ENCODE measurements around the gene SUSD1.

SUSD1 gene

DNA sequence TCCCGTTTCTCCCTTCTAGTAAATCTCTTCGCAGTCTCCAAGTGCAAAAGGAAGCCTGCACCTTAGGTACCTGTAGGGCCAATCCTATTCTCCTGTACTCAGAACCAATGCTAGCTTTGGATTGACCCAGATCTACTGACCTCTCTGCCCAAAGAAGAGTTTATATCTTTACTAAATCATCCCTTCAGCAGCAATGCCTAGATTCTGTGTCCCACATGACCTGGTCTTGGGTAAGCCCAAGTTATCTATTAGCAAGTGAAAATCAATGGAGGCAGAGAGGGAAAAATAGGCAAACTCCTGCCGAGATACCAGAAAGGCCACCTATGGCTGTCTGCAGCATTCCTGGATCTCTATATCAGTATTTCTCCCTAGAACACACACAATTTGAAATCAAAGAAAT lies 60.0 kb downstream of the SUSD1 start:
- TF ChIP-seq SIN3A (IDR thresholded peaks at IDR 0.05; ENCODE audit: borderline replicate concordance, insufficient read depth, low read length) (no peak), POLR2AphosphoS5 (IDR thresholded peaks at IDR 0.05; ENCODE audit: low read depth, low read length) (no peak), TAF1 (IDR thresholded peaks at IDR 0.05; ENCODE audit: borderline replicate concordance, insufficient read depth, low read length) (no peak), FOXP2 (optimal IDR thresholded peaks at IDR 0.05; ENCODE audit: borderline replicate concordance, extremely low read depth, extremely low read length, insufficient read depth) (no peak)
- TF ChIP-seq, protein P1, sequence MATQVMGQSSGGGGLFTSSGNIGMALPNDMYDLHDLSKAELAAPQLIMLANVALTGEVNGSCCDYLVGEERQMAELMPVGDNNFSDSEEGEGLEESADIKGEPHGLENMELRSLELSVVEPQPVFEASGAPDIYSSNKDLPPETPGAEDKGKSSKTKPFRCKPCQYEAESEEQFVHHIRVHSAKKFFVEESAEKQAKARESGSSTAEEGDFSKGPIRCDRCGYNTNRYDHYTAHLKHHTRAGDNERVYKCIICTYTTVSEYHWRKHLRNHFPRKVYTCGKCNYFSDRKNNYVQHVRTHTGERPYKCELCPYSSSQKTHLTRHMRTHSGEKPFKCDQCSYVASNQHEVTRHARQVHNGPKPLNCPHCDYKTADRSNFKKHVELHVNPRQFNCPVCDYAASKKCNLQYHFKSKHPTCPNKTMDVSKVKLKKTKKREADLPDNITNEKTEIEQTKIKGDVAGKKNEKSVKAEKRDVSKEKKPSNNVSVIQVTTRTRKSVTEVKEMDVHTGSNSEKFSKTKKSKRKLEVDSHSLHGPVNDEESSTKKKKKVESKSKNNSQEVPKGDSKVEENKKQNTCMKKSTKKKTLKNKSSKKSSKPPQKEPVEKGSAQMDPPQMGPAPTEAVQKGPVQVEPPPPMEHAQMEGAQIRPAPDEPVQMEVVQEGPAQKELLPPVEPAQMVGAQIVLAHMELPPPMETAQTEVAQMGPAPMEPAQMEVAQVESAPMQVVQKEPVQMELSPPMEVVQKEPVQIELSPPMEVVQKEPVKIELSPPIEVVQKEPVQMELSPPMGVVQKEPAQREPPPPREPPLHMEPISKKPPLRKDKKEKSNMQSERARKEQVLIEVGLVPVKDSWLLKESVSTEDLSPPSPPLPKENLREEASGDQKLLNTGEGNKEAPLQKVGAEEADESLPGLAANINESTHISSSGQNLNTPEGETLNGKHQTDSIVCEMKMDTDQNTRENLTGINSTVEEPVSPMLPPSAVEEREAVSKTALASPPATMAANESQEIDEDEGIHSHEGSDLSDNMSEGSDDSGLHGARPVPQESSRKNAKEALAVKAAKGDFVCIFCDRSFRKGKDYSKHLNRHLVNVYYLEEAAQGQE (IDR thresholded peaks at IDR 0.05; ENCODE audit: insufficient read depth in 1 of 2, low read depth in 2 of 2, low read length in 2 of 2) = no peak

DNA sequence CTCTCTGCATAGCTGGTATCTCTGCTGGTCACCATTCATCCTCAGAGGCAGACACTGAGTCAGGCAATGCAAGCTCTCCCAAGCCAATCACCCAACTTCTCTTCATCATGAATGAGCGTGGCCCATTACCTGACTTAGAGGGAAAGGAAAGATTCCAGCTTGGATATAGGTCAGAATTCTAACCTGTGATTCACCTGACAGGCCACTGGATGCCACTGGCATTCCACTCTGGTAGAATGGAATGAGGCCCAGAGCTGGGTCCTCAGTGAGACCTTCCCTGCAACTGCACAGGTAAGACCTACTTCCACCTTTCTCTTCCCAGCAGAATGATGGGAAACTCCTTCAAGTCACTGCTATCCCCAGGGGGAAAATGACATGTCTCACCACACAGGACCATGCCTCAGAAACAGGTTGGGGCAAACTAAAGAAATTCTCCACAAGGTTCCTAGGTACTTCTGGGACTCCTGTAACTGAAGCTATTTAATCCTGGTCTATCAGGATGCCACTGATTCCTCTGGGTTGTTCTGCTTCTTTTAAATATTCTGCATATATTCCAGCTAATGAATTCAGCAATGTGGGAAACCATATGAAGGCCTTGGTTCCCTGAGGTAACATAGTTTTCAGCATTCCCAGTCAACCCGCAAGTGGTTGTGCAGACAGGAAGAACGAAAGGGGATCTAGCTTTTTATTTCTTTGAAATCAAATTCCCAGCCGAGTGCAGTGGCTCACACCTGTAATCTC lies 62.0 kb downstream of the SUSD1 start:
- TF ChIP-seq TAF1 (IDR thresholded peaks at IDR 0.05; ENCODE audit: borderline replicate concordance, insufficient read depth, low read length) (no peak), POLR2AphosphoS5 (IDR thresholded peaks at IDR 0.05; ENCODE audit: low read depth, low read length) (no peak), FOXP2 (optimal IDR thresholded peaks at IDR 0.05; ENCODE audit: borderline replicate concordance, extremely low read depth, extremely low read length, insufficient read depth) (no peak), SIN3A (IDR thresholded peaks at IDR 0.05; ENCODE audit: borderline replicate concordance, insufficient read depth, low read length) (no peak)
- TF ChIP-seq, protein P1 (IDR thresholded peaks at IDR 0.05; ENCODE audit: insufficient read depth in 1 of 2, low read depth in 2 of 2, low read length in 2 of 2) = no peak

DNA sequence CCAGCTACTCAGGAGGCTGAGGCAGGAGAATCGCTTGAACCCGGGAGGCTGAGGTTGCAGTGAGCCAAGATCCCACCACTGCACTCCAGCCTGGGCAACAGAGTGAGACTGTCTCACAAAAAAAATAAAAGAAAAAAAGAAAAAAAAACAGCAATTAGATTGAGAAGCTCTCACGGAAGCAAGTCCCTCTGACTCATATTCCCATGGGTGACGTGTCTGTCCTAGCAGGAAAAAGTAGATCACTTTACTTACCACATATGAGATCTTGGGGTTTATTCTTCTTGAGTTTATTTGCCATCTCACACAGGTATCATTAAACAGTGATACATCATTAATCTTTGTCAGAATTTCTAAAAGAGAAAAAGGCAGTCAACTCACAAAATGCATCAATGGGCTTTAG lies 62.6 kb downstream of the SUSD1 start:
- TF ChIP-seq POLR2AphosphoS5 (IDR thresholded peaks at IDR 0.05; ENCODE audit: low read depth, low read length) (no peak), SIN3A (IDR thresholded peaks at IDR 0.05; ENCODE audit: borderline replicate concordance, insufficient read depth, low read length) (no peak), TAF1 (IDR thresholded peaks at IDR 0.05; ENCODE audit: borderline replicate concordance, insufficient read depth, low read length) (no peak), FOXP2 (optimal IDR thresholded peaks at IDR 0.05; ENCODE audit: borderline replicate concordance, extremely low read depth, extremely low read length, insufficient read depth) (no peak)
- TF ChIP-seq, protein P1 (IDR thresholded peaks at IDR 0.05; ENCODE audit: insufficient read depth in 1 of 2, low read depth in 2 of 2, low read length in 2 of 2) = no peak

DNA sequence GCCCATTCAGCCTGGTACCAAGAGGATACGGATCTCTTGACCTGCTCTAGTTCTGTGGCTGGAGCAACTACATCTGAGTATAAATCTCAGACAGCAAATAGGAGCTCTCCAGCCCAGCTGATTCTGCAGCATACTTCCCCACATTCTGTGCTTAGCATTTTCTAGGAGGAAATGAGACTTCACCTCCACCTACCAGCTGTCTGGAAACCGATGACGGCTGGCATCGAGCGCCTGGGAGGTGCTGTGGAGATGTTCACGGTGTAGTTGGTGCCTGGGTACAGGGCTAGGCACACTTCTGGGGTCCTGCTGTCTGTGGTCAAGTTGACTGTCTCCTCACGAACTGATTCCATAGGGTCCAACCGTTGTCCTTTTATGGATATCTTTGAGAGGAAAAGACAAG lies 63.6 kb downstream of the SUSD1 start:
- TF ChIP-seq FOXP2 (optimal IDR thresholded peaks at IDR 0.05; ENCODE audit: borderline replicate concordance, extremely low read depth, extremely low read length, insufficient read depth) = no peak

DNA sequence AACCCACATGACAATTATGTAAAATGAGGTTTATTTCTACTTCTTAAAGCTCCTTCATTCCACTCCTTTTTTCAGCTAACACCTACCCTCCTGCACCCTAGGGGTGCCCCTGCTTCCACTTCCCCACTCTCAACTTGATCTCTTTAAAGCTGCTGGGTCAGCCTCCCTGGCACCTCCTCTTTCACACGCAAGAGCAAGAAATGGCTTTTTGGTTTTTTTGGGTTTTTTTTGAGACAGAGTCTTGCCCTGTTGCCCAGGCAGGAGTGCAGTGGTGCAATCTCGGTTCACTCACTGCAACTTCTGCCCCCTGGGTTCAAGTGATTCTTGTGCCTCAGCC lies 64.4 kb downstream of the SUSD1 start:
- TF ChIP-seq POLR2AphosphoS5 (IDR thresholded peaks at IDR 0.05; ENCODE audit: low read depth, low read length) (no peak), FOXP2 (optimal IDR thresholded peaks at IDR 0.05; ENCODE audit: borderline replicate concordance, extremely low read depth, extremely low read length, insufficient read depth) (no peak), TAF1 (IDR thresholded peaks at IDR 0.05; ENCODE audit: borderline replicate concordance, insufficient read depth, low read length) (no peak), SIN3A (IDR thresholded peaks at IDR 0.05; ENCODE audit: borderline replicate concordance, insufficient read depth, low read length) (no peak)
- TF ChIP-seq, protein P1 (IDR thresholded peaks at IDR 0.05; ENCODE audit: insufficient read depth in 1 of 2, low read depth in 2 of 2, low read length in 2 of 2) = no peak

All from PFSK-1 (cell line).